ENCODE results near the gene CHMP2A.

CHMP2A gene

GRCh38 chr19:58538257-58539168, 16.4 kb downstream of the CHMP2A start:
- DNase-seq (ENCODE audit: low read depth), result no peak

GRCh38 chr19:58536852-58537798, 17.8 kb downstream of the CHMP2A start:
- no peak for DNase-seq (ENCODE audit: low read depth)

GRCh38 chr19:58535857-58536256, 19.0 kb downstream of the CHMP2A start:
- no peak for DNase-seq (ENCODE audit: low read depth)

GRCh38 chr19:58531034-58531840, 23.7 kb downstream of the CHMP2A start:
- no peak for DNase-seq (ENCODE audit: low read depth)

GRCh38 chr19:58529405-58529804, 25.5 kb downstream of the CHMP2A start:
- DNase-seq (ENCODE audit: low read depth), result no peak

GRCh38 chr19:58522709-58523108, 32.2 kb downstream of the CHMP2A start:
- no peak for DNase-seq (ENCODE audit: low read depth)

- no peak for DNase-seq (ENCODE audit: low read depth)
These were observed 33.3 kb downstream of the CHMP2A start for GRCh38 chr19:58521651-58522050.

GRCh38 chr19:58520257-58520599, 34.7 kb downstream of the CHMP2A start:
- no peak for DNase-seq (ENCODE audit: low read depth)

GRCh38 chr19:58519355-58520256, 35.3 kb downstream of the CHMP2A start, which contains the start of gene ZBTB45:
Gene ZBTB45 (minus strand): TSS chr19:58519810. CDS start chr19:58517673, 2,137 bp downstream.
- peak; percentile 80 for DNase-seq (ENCODE audit: low read depth)

- no peak for DNase-seq (ENCODE audit: low read depth)
These were observed 35.9 kb downstream of the CHMP2A start for GRCh38 chr19:58519087-58519354.

- no peak for DNase-seq (ENCODE audit: low read depth)
These were observed 36.4 kb downstream of the CHMP2A start for GRCh38 chr19:58518256-58519086.

GRCh38 chr19:58516964-58517833, 37.7 kb downstream of the CHMP2A start:
- DNase-seq (ENCODE audit: low read depth), result no peak

- DNase-seq (ENCODE audit: low read depth), result no peak
These were observed 38.6 kb downstream of the CHMP2A start for GRCh38 chr19:58516246-58516836.

GRCh38 chr19:58515259-58515658, 39.6 kb downstream of the CHMP2A start:
- DNase-seq (ENCODE audit: low read depth), result no peak

GRCh38 chr19:58514564-58515022, 40.3 kb downstream of the CHMP2A start:
- no peak for DNase-seq (ENCODE audit: low read depth)

- DNase-seq (ENCODE audit: low read depth), result peak; percentile 93
These were observed 41.0 kb downstream of the CHMP2A start for GRCh38 chr19:58513694-58514563.

GRCh38 chr19:58513213-58513693, 41.7 kb downstream of the CHMP2A start:
- no peak for DNase-seq (ENCODE audit: low read depth)
